Kidney glomerular epithelial cell (primary cell): ENCODE results near the gene BDH1.

Experiments
- DNase-seq: peaks from one replicate; lab custom pipeline; 2025; lab: John Stamatoyannopoulos, UW

BDH1 gene

GRCh38 chr3:197507081-197507480 is 48.7 kb downstream of the BDH1 start:
- no peak for DNase-seq

GRCh38 chr3:197505796-197506548 is 49.8 kb downstream of the BDH1 start:
- DNase-seq = no peak

GRCh38 chr3:197504641-197505121 is 51.1 kb downstream of the BDH1 start:
- DNase-seq = no peak

- DNase-seq = no peak
Measured at GRCh38 chr3:197504229-197504628, 51.5 kb downstream of the BDH1 start.

- no peak for DNase-seq
Measured at GRCh38 chr3:197503652-197504051, 52.1 kb downstream of the BDH1 start.

GRCh38 chr3:197501879-197502620 is 53.7 kb downstream of the BDH1 start:
- DNase-seq = peak; percentile 16

- no peak for DNase-seq
Measured at GRCh38 chr3:197501496-197501878, 54.3 kb downstream of the BDH1 start.

- no peak for DNase-seq
Measured at GRCh38 chr3:197500812-197501211, 55.0 kb downstream of the BDH1 start.

GRCh38 chr3:197499427-197499826 is 56.3 kb downstream of the BDH1 start:
- DNase-seq = no peak

GRCh38 chr3:197498499-197499241 is 57.1 kb downstream of the BDH1 start:
- no peak for DNase-seq

GRCh38 chr3:197496746-197497125 is 59.0 kb downstream of the BDH1 start:
- no peak for DNase-seq

- DNase-seq = no peak
Measured at GRCh38 chr3:197495999-197496745, 59.6 kb downstream of the BDH1 start.

GRCh38 chr3:197495499-197495898 is 60.3 kb downstream of the BDH1 start:
- no peak for DNase-seq

GRCh38 chr3:197495059-197495455 is 60.7 kb downstream of the BDH1 start:
- no peak for DNase-seq

GRCh38 chr3:197494366-197495058 is 61.3 kb downstream of the BDH1 start:
- peak; percentile 43 for DNase-seq

GRCh38 chr3:197493049-197493448 is 62.7 kb downstream of the BDH1 start:
- no peak for DNase-seq

GRCh38 chr3:197491923-197492664 is 63.7 kb downstream of the BDH1 start:
- DNase-seq = no peak

GRCh38 chr3:197491478-197491877 is 64.3 kb downstream of the BDH1 start:
- no peak for DNase-seq

GRCh38 chr3:197490098-197491058 is 65.4 kb downstream of the BDH1 start:
- peak; percentile 38 for DNase-seq
